ENCODE results near the gene FGF4.

The FGF4 gene

DNA sequence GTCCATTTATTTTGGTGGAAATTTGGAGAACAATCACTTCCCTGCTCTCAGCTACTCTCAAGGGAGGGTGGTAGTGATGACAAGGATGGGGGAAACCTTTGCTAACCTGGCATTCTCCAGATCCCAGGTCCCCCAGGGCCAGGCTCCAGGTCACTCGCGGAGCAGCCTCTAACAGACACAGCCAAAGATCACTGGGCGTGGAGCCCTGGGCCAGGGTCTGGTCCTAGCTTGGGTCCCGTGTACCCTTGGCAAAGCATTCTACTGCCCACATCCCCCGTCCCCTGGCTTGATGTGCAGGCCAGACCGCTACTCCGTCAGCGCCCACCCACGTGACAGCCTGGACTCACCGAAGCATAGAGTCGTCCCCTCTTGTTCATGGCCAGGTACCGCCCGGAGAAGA, 40.8 kb upstream of the FGF4 start:
- Histone ChIP-seq H3K4me3 (ENCODE audit: low read depth, low read length) (no peak overlapping the region), H3K9me3 (no peaks in the 10 kb centered on the region; the same call in 1 of the 2 replicates), H3K4me1 (peaks cover 4% of the 10 kb centered on the region; the same call in 1 of the 2 replicates), H3K27me3 (peaks cover 68% of the 10 kb centered on the region), H3K36me3 (no peaks in the 10 kb centered on the region)
- TF ChIP-seq, protein P1, sequence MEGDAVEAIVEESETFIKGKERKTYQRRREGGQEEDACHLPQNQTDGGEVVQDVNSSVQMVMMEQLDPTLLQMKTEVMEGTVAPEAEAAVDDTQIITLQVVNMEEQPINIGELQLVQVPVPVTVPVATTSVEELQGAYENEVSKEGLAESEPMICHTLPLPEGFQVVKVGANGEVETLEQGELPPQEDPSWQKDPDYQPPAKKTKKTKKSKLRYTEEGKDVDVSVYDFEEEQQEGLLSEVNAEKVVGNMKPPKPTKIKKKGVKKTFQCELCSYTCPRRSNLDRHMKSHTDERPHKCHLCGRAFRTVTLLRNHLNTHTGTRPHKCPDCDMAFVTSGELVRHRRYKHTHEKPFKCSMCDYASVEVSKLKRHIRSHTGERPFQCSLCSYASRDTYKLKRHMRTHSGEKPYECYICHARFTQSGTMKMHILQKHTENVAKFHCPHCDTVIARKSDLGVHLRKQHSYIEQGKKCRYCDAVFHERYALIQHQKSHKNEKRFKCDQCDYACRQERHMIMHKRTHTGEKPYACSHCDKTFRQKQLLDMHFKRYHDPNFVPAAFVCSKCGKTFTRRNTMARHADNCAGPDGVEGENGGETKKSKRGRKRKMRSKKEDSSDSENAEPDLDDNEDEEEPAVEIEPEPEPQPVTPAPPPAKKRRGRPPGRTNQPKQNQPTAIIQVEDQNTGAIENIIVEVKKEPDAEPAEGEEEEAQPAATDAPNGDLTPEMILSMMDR (IDR thresholded peaks at IDR 0.05; ENCODE audit: low read depth, low read length), result no peak
- no peak for DNase-seq

DNA sequence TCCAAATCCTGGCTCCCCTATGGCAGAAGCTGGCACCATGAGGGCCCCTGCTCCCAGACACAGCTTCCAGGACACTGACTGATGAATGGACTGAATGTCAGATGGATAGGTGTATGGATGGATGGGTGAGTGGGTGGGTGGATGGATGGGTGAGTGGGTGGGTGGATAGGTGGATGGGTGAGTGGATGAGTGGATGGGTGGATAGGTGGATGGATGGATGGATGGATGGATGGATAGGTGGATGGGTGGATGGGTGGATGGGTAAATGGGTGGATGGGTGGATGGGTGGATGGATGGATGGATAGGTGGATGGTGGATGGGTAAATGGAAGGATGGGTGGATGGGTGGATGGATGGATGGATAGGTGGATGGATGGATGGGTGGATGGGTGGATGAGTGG, 39.8 kb upstream of the FGF4 start:
- no peaks in the 10 kb centered on the region for H3K36me3 ChIP-seq
- no peak overlapping the region for H3K4me3 ChIP-seq (ENCODE audit: low read depth, low read length)
- H3K9me3 ChIP-seq, result no peaks in the 10 kb centered on the region; the same call in 1 of the 2 replicates
- TF ChIP-seq, protein P1 (IDR thresholded peaks at IDR 0.05; ENCODE audit: low read depth, low read length), result no peak
- peaks cover 58% of the 10 kb centered on the region for H3K27me3 ChIP-seq
- H3K4me1 ChIP-seq, result peaks cover 4% of the 10 kb centered on the region; the same call in 1 of the 2 replicates
- no peak for DNase-seq

DNA sequence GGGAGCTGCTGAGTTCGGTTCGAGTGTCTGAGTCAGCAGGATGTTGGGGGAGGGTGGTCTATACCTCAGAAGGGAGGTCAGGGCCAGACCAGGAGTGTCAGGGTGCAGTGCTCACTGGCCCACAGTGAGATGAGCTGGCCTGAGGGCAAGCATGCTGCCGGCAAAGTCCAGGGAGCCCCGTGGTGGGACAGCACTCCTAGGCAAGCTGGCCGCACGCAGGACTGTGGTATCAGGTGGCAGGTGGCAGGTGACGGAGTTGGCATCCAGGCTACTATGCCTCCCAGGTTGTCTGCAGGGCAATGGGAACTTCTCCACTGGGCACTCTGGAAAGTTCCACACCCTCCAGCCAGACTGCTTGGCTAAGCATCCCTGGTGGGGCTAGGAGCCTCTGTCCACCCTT, 39.3 kb upstream of the FGF4 start:
- Histone ChIP-seq H3K27me3 (peaks cover 53% of the 10 kb centered on the region), H3K4me1 (no peaks in the 10 kb centered on the region)
- DNase-seq, result no peak

DNA sequence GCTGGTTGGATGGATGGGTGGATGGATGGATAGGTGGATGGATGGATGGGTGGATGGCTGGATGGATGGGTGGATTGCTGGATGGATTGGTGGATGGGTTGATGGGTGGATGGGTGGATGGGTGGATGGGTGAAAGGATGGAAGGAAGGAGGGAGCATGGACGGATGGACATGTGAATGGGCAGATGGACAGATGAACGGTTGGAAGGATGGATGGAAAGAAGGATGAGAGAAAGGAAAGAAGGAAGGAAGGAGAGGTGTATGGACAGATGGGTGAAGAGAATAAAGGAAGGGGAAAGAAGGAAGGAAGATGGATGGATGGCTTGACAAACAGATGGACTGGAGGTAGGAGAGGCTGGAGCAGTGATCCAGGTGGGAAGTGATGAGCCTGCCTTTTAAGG, 38.7 kb upstream of the FGF4 start:
- no peak overlapping the region for H3K4me3 ChIP-seq (ENCODE audit: low read depth, low read length)
- TF ChIP-seq, protein P1 (IDR thresholded peaks at IDR 0.05; ENCODE audit: low read depth, low read length), result no peak
- peaks cover 48% of the 10 kb centered on the region for H3K27me3 ChIP-seq
- DNase-seq, result no peak
- H3K9me3 ChIP-seq, result no peaks in the 10 kb centered on the region
- H3K4me1 ChIP-seq, result no peaks in the 10 kb centered on the region
- no peaks in the 10 kb centered on the region for H3K36me3 ChIP-seq

More for the DNA sequence above, 39.3 kb upstream of the FGF4 start:
- TF ChIP-seq, protein P1 (IDR thresholded peaks at IDR 0.05; ENCODE audit: low read depth, low read length), result no peak
- Histone ChIP-seq H3K4me3 (ENCODE audit: low read depth, low read length) (no peak overlapping the region), H3K36me3 (no peaks in the 10 kb centered on the region), H3K9me3 (no peaks in the 10 kb centered on the region)

DNA sequence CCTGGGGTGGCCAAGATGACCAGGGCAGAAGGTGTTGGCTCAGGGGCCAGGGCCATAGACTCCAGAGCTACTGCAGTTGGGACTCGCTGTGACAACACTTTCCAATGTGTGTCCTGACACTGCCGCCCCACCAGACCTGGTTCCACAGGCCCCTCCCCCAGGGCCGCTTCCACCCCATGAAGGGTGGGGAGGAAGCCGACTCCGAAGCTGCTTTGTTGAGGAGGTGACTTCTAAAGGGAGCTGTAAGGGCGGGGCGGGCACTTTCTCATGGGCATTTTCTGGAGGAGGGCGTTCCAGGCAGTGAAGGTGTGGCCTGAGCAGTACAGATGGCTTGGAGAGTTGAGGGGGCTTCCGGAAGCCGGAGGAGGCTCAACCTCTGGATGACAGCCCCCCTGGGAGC, 37.8 kb upstream of the FGF4 start:
- H3K9me3 ChIP-seq, result no peaks in the 10 kb centered on the region
- no peak for DNase-seq

DNA sequence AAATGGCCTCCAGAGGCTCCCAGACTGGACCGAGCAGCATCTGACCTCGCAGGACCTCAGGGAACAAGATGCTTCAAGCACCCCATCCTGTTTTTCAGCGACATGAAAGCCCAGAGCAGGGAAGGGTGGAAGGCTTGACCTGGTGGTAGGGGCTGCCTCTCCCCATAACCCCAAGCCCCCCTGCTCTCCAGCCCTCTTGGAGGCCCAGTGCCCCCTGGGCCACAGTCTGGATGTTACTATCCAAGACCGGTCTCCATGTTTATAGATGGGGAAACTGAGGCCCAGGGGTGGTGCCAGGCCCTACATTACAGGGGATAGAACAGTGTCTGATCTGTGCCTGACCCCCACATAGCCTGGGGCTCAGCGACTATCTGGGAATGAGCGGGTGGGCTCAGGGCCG, 37.1 kb upstream of the FGF4 start:
- H3K36me3 ChIP-seq, result no peaks in the 10 kb centered on the region
- DNase-seq, result no peak
- peaks cover 33% of the 10 kb centered on the region for H3K27me3 ChIP-seq
- H3K4me1 ChIP-seq, result peaks cover 5% of the 10 kb centered on the region; the same call in 1 of the 2 replicates
- H3K9me3 ChIP-seq, result no peaks in the 10 kb centered on the region
- TF ChIP-seq, protein P1 (IDR thresholded peaks at IDR 0.05; ENCODE audit: low read depth, low read length), result no peak
- no peak overlapping the region for H3K4me3 ChIP-seq (ENCODE audit: low read depth, low read length)

More for the DNA sequence above, 37.8 kb upstream of the FGF4 start:
- Histone ChIP-seq H3K36me3 (no peaks in the 10 kb centered on the region), H3K4me1 (peaks cover 5% of the 10 kb centered on the region; the same call in 1 of the 2 replicates), H3K4me3 (ENCODE audit: low read depth, low read length) (no peak overlapping the region), H3K27me3 (peaks cover 40% of the 10 kb centered on the region)
- TF ChIP-seq, protein P1 (IDR thresholded peaks at IDR 0.05; ENCODE audit: low read depth, low read length), result no peak

All from BE2C (cell line).